Measurements from ENCODE around the gene A1BG. TPM values are rescaled to one million over a fixed set of nuclear protein-coding genes. Genes with fewer than 3 reads are reported as not detected.
A peak's percentile ranks its signal among the peaks of the same experiment; 100 is the strongest.

Gene A1BG
- 17.7 TPM for total RNA-seq

GRCh38 chr19:58352760-58353671, at the start of gene A1BG:
Gene A1BG, minus strand, starts transcription at chr19:58353492. Its CDS starts 55 bp downstream, at chr19:58353437.
- Histone ChIP-seq H3K9me3 (ENCODE audit: low read depth, low read length) (no peaks in the 10 kb centered on the region), H3K27me3 (ENCODE audit: insufficient read depth, low read length) (peaks cover 7% of the 10 kb centered on the region), H3K4me1 (ENCODE audit: insufficient read depth, low read length) (peaks cover 28% of the 10 kb centered on the region), H3K4me3 (ENCODE audit: low read length) (no peak within 1 kb of the TSS)

GRCh38 chr19:58401840-58402421, 48.6 kb upstream of the A1BG start:
- Histone ChIP-seq H3K27me3 (ENCODE audit: insufficient read depth, low read length) (peaks cover 5% of the 10 kb centered on the region), H3K4me3 (ENCODE audit: low read length) (peak overlapping the region; percentile 40), H3K9me3 (ENCODE audit: low read depth, low read length) (no peaks in the 10 kb centered on the region), H3K4me1 (ENCODE audit: insufficient read depth, low read length) (peaks cover 17% of the 10 kb centered on the region)

GRCh38 chr19:58400916-58401839, 47.9 kb upstream of the A1BG start:
- H3K9me3 ChIP-seq (ENCODE audit: low read depth, low read length), result no peaks in the 10 kb centered on the region
- H3K4me1 ChIP-seq (ENCODE audit: insufficient read depth, low read length), result peaks cover 17% of the 10 kb centered on the region
- peaks cover 5% of the 10 kb centered on the region for H3K27me3 ChIP-seq (ENCODE audit: insufficient read depth, low read length)
- H3K4me3 ChIP-seq (ENCODE audit: low read length), result peak overlapping the region; percentile 40

GRCh38 chr19:58400316-58400915, 47.1 kb upstream of the A1BG start:
- Histone ChIP-seq H3K27me3 (ENCODE audit: insufficient read depth, low read length) (peaks cover 8% of the 10 kb centered on the region), H3K9me3 (ENCODE audit: low read depth, low read length) (no peaks in the 10 kb centered on the region), H3K4me3 (ENCODE audit: low read length) (peak overlapping the region; percentile 8), H3K4me1 (ENCODE audit: insufficient read depth, low read length) (peaks cover 17% of the 10 kb centered on the region)

GRCh38 chr19:58399903-58400302, 46.6 kb upstream of the A1BG start:
- Histone ChIP-seq H3K9me3 (ENCODE audit: low read depth, low read length) (no peaks in the 10 kb centered on the region), H3K4me3 (ENCODE audit: low read length) (no peak overlapping the region), H3K27me3 (ENCODE audit: insufficient read depth, low read length) (peaks cover 8% of the 10 kb centered on the region), H3K4me1 (ENCODE audit: insufficient read depth, low read length) (peaks cover 17% of the 10 kb centered on the region)

GRCh38 chr19:58398545-58398944, 45.3 kb upstream of the A1BG start:
- H3K27me3 ChIP-seq (ENCODE audit: insufficient read depth, low read length), result peaks cover 8% of the 10 kb centered on the region
- H3K9me3 ChIP-seq (ENCODE audit: low read depth, low read length), result no peaks in the 10 kb centered on the region
- peaks cover 17% of the 10 kb centered on the region for H3K4me1 ChIP-seq (ENCODE audit: insufficient read depth, low read length)
- no peak overlapping the region for H3K4me3 ChIP-seq (ENCODE audit: low read length)

- no peaks in the 10 kb centered on the region for H3K9me3 ChIP-seq (ENCODE audit: low read depth, low read length)
- peaks cover 17% of the 10 kb centered on the region for H3K4me1 ChIP-seq (ENCODE audit: insufficient read depth, low read length)
- no peak overlapping the region for H3K4me3 ChIP-seq (ENCODE audit: low read length)
- H3K27me3 ChIP-seq (ENCODE audit: insufficient read depth, low read length), result peaks cover 8% of the 10 kb centered on the region
Observed at GRCh38 chr19:58398087-58398486, 44.8 kb upstream of the A1BG start.

GRCh38 chr19:58397533-58398037, 44.3 kb upstream of the A1BG start:
- H3K27me3 ChIP-seq (ENCODE audit: insufficient read depth, low read length), result peaks cover 8% of the 10 kb centered on the region
- H3K9me3 ChIP-seq (ENCODE audit: low read depth, low read length), result no peaks in the 10 kb centered on the region
- no peak overlapping the region for H3K4me3 ChIP-seq (ENCODE audit: low read length)
- peaks cover 17% of the 10 kb centered on the region for H3K4me1 ChIP-seq (ENCODE audit: insufficient read depth, low read length)

GRCh38 chr19:58396691-58397532, 43.6 kb upstream of the A1BG start:
- H3K27me3 ChIP-seq (ENCODE audit: insufficient read depth, low read length), result peaks cover 8% of the 10 kb centered on the region
- H3K4me1 ChIP-seq (ENCODE audit: insufficient read depth, low read length), result peaks cover 14% of the 10 kb centered on the region
- H3K9me3 ChIP-seq (ENCODE audit: low read depth, low read length), result no peaks in the 10 kb centered on the region
- H3K4me3 ChIP-seq (ENCODE audit: low read length), result no peak overlapping the region

- no peak overlapping the region for H3K4me3 ChIP-seq (ENCODE audit: low read length)
- no peaks in the 10 kb centered on the region for H3K9me3 ChIP-seq (ENCODE audit: low read depth, low read length)
- H3K4me1 ChIP-seq (ENCODE audit: insufficient read depth, low read length), result peaks cover 9% of the 10 kb centered on the region
- H3K27me3 ChIP-seq (ENCODE audit: insufficient read depth, low read length), result peaks cover 8% of the 10 kb centered on the region
Observed at GRCh38 chr19:58395979-58396627, 42.8 kb upstream of the A1BG start.

GRCh38 chr19:58395220-58395978, 42.1 kb upstream of the A1BG start, which contains the start of gene RNF225:
Gene RNF225, plus strand, starts transcription at chr19:58395656. Its CDS starts 434 bp downstream, at chr19:58396090.
- Histone ChIP-seq H3K4me1 (ENCODE audit: insufficient read depth, low read length) (peaks cover 2% of the 10 kb centered on the region), H3K9me3 (ENCODE audit: low read depth, low read length) (no peaks in the 10 kb centered on the region), H3K4me3 (ENCODE audit: low read length) (no peak within 1 kb of the TSS), H3K27me3 (ENCODE audit: insufficient read depth, low read length) (peaks cover 8% of the 10 kb centered on the region)

- Histone ChIP-seq H3K9me3 (ENCODE audit: low read depth, low read length) (no peaks in the 10 kb centered on the region), H3K4me3 (ENCODE audit: low read length) (no peak overlapping the region)
Observed at GRCh38 chr19:58394821-58395219, 41.5 kb upstream of the A1BG start.

GRCh38 chr19:58393725-58394033, 40.4 kb upstream of the A1BG start:
- peaks cover 4% of the 10 kb centered on the region for H3K4me1 ChIP-seq (ENCODE audit: insufficient read depth, low read length)
- peaks cover 8% of the 10 kb centered on the region for H3K27me3 ChIP-seq (ENCODE audit: insufficient read depth, low read length)
- no peaks in the 10 kb centered on the region for H3K9me3 ChIP-seq (ENCODE audit: low read depth, low read length)
- no peak overlapping the region for H3K4me3 ChIP-seq (ENCODE audit: low read length)

More at GRCh38 chr19:58394821-58395219, 41.5 kb upstream of the A1BG start:
- Histone ChIP-seq H3K4me1 (ENCODE audit: insufficient read depth, low read length) (peaks cover 4% of the 10 kb centered on the region), H3K27me3 (ENCODE audit: insufficient read depth, low read length) (peaks cover 8% of the 10 kb centered on the region)

Data from mononuclear cell (primary cell).